Uterus (tissue), 2 donors: Measurements from ENCODE around the gene TSNAXIP1.
"Not testable (repeated sequence)": the region's sequence is repeated elsewhere in the genome, so short reads cannot be mapped to it uniquely, and the experiment has no call there.

Source experiments
- CTCF ChIP-seq, 4 experiments: fragments of 200-600 bp in 2 of 4; fragments of 450-650 bp in 2 of 4; sonication (generic) in 2 of 4; IDR thresholded peaks; one replicate each; pipeline ENCODE4 v1.5.1; 2016 to 2019; ENCODE audit warnings: antibody characterized with exemption in 4 of 4, mild to moderate bottlenecking in 2 of 4, moderate library complexity in 1 of 4
- POLR2A ChIP-seq, 2 donors: fragments of 450-650 bp; IDR thresholded peaks; one replicate each; pipeline ENCODE4 v1.6.1; 2016; ENCODE audit warnings: antibody characterized with exemption in 2 of 2, mild to moderate bottlenecking in 1 of 2, moderate library complexity in 1 of 2

GRCh38 chr16:67837190-67837589 lies 30.5 kb downstream of the TSNAXIP1 start:
- TF ChIP-seq CTCF, POLR2A (IDR thresholded peaks at IDR 0.05): not testable (repeated sequence)
